Upper lobe of left lung (tissue), 4 donors: Measurements from ENCODE around the gene XPNPEP2.

Experiments used
- CTCF ChIP-seq, 6 experiments: fragments of 450-650 bp in 4 of 6; fragments of 200-600 bp in 2 of 6; sonication (generic) in 2 of 6; IDR thresholded peaks; one replicate each; pipeline ENCODE4 v1.5.1; 2016 to 2019; ENCODE audit warnings: antibody characterized with exemption in 6 of 6
- EP300 ChIP-seq, 4 donors: sonication (generic); formaldehyde crosslinking; IDR thresholded peaks; one replicate each; pipeline ENCODE4 v1.5.1; 2017; ENCODE audit warnings: antibody characterized with exemption in 4 of 4, control low read depth in 2 of 4
- POLR2A ChIP-seq, 4 donors: fragments of 450-650 bp; IDR thresholded peaks; one replicate each; pipeline ENCODE4 v1.5.1; 2016 to 2017; ENCODE audit warnings: antibody characterized with exemption in 4 of 4, mild to moderate bottlenecking in 2 of 4

- TF ChIP-seq CTCF (IDR thresholded peaks at IDR 0.05) (no peak), EP300 (IDR thresholded peaks at IDR 0.05) (no peak), POLR2A (IDR thresholded peaks at IDR 0.05) (no peak)
Observed at GRCh38 chrX:129694805-129695204, 44.0 kb upstream of the XPNPEP2 start.
